Hindlimb muscle (tissue), 1 donor: ENCODE results near the gene LIPT2. TPM values are rescaled to one million over a fixed set of nuclear protein-coding genes. Genes with fewer than 3 reads are reported as not detected.

Experiments
- DNase-seq: peaks from one replicate; pipeline ENCODE4 v3.0.0-alpha.2; 2013
- polyA plus RNA-seq: library from polyadenylated mRNA; unstranded; fragments of 120-200 nt; gene quantifications from one replicate; pipeline ENCODE4 v1.2.1, GENCODE V29; 2013; ENCODE audit not compliant: insufficient read length

LIPT2 gene
- polyA plus RNA-seq, 1 donor, result 3.1 TPM

DNA sequence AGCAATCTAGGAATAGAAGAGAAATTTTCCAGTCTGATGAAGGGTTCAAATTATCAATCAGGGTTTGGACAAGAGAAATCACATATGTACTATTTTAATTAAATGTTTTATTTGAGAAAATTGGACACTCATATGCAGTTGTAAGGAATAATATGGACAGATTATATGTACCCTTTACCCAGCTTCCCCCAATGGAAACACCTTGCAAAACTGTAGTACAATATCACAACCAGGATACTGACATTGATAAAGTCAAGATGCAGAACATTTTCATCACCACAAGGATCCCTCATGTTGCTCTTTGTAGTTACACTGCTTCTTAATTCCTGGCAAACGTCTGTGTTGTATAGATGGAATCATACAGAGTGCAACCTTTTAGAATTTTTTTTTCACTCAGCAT, 1.4 kb upstream of the LIPT2 start:
- no peak for DNase-seq

GRCh38 chr11:74493791-74494630, 487 bp upstream of the LIPT2 start:
- no peak for DNase-seq

GRCh38 chr11:74492084-74492483, 1.4 kb downstream of the LIPT2 start:
- DNase-seq, result no peak

- DNase-seq, result no peak
Measured at GRCh38 chr11:74490941-74491340, 2.6 kb downstream of the LIPT2 start.

GRCh38 chr11:74487875-74488274, 5.6 kb downstream of the LIPT2 start:
- DNase-seq, result no peak

DNA sequence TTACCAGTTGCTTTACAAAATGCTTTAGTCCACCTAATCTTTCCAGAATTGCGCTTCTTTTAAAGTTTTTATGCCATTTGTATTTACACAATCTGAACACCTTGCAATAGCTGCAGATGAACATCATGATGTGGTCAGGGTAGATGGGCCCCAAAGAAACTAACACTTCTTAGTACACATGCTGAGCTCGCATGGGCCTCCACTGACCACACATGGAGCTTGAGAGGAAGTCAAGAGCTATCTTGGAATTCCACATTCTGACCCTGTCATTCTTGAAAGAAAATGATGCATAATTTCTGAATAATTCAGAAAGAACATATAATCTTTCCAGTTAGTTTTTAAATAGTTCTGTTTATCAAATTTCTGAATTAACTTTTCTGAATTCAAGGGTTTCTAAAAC, 7.7 kb downstream of the LIPT2 start:
- no peak for DNase-seq

DNA sequence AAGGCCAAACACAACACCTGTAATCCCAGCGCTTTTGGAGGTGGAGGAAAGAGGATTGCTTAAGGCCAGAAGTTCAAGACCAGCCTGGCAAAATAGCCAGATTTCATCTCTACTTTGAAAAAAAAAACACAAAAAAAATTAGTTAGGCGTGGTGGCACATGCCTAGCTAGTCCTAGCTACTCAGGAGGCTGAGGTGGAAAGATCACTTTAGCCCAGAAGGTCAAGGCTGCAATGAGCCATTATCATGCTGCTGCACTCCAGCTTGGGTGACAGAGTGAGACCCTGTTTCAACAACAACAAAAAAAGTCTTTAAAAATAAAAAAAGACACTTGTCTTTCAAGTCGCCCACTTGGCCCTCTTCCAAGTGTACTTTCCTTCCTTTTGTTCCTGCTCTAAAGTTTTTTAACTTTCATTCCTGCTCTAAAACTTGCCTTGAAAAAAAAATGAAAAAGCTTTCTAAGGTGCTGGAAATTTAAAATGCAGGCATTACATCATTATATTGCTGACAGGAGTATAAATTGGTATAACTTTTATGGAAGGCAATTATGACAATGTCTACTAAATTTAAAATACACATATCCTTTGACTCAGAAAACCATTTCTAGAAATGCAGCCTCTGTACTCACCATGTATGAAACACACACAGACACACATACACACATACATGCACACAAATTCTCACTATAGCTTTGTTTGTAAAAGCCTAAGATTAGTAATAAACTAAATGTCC, 12.7 kb downstream of the LIPT2 start:
- no peak for DNase-seq

- DNase-seq, result no peak
Measured at GRCh38 chr11:74479732-74480123, 13.8 kb downstream of the LIPT2 start.

DNA sequence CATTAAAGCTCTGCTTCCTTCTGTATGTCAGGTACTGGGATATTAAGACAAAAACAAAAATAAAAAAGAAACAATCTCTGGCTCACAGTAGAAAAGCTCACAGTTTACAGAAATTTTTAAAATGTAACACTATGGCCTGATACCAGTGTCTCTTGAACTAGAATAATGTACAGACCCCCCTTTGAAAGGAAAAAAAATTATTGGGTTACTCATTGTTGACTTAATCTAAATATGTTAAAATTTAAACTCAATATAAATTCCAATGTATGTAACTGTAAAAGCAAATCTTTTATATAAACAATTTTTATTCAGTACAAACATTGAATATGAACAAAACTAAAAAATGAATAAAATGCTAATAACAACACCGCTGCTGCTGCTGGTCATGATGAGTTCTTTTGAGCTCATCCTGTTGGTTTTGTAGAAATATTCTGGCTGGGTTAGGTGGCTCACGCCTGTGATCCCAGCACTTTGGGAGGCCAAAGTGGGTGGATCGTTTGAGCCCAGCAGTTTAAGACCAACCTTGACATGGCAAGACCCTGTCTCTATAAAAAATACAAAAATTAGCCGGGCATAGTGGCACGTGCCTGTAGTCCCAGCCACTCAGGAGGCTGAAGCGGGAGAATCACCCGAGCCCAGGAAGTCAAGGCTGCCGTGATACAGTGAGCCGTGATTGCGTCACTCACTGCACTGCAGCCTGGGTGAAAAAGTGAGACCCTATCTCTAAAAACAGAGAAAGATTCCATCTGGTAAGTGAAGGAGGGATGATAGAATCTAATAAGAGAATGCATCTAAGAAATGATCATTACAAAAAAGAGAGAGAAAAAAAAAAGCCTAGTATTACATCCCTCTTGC, 14.4 kb downstream of the LIPT2 start:
- no peak for DNase-seq

DNA sequence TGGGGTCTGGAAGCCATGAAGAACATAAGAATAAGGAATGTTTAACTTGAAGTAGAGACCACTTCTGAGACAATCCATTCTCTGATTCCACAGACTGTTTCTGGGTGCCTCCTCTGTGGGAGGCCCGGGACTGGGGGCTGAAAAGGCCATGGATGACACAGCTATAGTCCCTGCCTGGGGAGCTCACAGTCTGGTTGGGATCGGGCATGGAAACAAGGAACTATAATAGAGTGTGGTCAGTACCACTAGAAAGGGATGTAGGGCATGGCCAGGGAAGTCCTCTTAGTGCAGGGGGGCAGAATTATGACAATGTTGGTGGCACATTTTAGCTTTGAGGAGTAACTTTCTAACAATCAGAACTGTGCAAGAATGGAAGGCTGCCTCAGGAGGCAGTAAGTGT, 17.0 kb downstream of the LIPT2 start:
- DNase-seq, result no peak

DNA sequence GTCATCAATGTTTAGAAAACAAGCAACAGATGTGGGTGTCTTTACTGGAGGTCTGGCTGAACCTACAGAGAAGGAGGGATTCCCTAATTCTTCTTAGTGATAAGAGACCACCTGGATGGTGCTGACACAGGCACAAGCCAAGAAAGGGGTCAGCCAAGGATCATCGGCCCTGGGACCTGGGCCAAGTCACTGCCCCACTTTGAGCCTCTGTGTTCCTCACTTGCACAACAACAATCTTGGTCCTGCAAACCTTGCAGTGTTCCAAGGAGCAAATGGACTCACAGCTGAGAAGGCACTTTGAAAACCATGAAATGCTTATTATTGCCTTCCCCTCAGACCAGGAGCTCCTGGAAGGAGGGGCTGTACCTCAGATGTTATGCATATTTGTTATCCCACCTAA, 19.2 kb downstream of the LIPT2 start:
- DNase-seq, result no peak

DNA sequence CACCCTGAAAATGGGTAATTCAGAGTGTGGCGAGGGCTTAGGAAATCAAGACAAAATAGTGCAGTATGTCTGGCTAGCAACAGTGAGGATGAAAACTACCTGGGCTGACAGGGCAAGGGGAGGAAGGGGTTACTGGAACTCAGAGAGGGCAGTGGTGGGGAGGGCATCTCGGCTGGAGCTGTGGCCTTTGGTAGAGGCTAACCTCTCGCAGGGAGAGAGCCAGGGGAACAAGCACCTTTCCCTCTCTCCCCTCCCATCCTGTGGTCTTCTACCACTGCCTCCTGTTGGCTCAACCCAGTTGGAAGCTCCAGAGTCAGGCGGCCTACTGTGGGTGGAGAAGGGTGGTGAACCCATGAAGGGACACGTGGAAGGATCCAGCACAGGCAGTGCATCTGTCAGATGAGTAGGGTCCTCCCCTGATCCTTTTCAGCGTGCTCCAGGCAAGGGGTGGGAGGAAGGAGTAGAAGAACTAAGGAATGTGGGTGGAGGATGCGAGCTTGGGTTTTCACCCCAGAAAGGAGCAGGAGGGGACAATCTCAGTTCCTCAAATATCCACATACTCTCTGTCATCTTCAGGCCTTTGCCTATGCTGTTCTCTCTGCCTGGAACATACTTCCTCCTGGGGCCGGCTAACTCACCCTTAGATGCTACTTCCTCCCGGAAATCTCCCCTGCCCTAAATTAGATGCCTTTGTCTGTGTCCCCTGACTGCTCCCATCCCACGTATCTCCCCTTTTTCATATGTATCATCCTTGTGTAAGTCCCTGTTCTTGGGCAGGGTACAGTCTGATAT, 19.9 kb downstream of the LIPT2 start:
- no peak for DNase-seq

DNA sequence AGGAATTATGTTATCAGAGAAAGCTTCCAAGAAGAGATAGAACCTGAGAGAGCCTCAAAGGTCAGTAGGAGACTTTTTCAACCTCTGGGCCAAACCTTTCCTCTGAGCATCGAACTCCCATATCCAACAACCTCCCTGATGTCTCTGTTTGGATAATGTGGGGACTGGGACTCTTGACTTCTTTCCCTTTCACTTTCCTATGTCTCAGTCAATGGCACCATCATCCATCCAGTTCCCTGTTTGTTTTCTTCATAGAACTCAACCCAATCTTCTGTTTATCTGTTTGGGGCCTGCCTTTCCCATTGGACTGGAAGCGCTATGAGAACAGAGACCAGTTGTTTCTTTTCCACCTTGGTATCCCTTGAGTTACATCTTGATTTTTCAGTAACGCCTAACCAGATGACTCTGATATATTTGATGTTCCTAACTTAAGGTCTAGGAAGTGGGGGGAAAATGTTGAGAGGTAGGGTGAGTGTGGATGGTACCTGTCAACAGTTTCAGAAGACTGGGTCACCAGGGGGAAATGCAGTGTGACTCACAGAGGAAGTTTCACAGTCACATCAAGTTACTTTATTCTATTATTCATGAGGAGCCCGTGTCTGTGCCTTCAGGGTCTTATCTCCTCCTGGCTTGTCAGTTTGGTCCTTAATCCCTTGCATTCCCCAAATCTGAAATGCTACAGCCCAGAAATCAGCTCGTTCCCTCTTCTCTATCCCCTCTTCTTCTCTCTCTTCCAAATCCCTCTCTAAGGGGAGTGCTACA, 21.7 kb downstream of the LIPT2 start:
- no peak for DNase-seq

DNA sequence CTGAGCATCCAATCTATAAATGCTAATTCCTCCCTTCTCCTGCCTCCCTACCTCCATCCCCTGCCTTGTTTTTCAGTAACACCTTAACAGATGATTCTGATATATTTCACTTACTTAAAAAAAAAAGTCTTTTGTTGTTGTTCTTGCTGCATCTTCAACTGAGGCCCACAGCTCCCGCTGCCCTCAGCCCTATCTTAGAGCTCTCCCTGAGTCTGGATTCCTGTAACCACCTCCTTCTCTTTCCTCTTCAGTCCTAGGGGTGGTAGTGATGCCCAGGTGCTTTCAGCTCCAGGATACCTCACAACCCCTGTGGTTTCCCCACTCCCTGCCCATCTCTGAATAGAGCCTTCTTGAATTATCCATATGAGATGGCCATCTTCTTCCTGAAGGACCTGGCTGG, 22.5 kb downstream of the LIPT2 start:
- DNase-seq, result no peak

DNA sequence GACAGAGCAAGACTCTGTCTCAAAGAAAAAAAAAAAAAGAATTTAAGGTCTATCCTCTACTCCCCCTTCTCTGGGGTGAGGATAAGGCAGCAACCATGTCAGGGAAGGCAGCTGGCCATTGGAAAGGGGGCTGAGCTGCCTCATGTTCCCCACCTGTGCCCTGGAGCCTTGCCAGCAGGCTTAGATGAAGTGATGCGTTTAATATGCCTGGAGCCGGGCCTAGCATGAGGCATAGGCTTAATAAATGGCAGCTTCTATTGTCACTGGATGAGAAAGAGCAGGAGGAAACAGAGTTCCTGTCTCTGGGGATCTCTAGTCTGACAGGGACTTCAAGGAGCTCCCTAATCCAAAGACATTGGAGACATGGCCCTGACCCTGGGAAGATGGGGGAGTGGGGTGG, 23.0 kb downstream of the LIPT2 start:
- no peak for DNase-seq

- DNase-seq, result no peak
Measured at GRCh38 chr11:74468936-74469335, 24.6 kb downstream of the LIPT2 start.

- DNase-seq, result no peak
Measured at GRCh38 chr11:74468521-74468920, 25.0 kb downstream of the LIPT2 start.

GRCh38 chr11:74468058-74468457, 25.5 kb downstream of the LIPT2 start:
- no peak for DNase-seq

DNA sequence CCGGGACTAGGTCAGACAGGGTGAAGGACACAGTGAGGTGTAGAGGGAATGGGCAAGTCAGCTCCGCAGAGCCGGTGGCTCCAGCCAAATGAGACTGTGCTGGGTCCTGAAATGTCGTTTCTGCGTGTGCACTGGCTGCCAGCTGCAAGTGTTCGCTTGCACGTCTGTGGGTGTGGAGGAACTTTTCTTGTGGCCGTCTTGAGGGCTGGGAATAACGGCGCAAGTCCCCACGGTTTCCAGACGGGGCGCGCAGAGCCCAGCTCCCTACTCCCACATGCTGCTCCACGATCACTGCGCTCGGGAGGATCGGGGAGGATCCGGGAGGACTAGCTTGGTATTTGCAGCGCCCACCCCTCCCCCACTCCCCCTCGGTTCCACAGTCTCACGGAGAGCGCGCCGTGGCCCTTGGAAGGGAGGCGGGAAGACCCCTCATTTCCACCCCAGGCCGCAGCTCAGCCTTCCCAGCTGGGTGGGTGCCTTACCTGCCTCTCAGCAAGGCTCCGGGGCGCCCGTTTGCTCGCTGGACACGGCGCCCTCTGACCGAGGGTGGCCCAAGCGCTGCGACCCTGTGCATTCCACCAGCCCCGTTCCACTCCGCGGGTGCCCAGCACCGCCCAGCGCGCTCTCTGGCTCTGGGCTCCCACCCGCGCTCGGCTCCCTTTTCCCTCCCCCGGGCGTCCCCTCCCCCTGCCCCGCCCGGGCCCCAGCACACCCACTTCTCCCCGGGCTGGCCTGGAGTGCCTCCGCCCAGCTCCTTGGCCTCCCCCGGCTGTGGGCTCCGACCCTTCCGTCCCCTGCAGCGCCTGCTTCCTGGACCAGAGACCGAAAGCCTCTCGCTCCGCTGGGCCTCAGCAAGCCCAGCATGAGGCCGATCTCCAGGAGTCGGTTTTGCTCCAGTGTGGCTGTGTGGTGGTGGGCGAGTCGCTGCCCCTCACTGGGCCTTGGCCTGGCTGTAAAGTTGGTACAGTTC, 26.3 kb downstream of the LIPT2 start, which contains the start of gene KCNE3:
KCNE3 (minus strand) TSS at position 634 of the 970 bp plus-strand sequence. CDS start 9,986 bp downstream, outside the sequence.
- DNase-seq, result peak; percentile 26

DNA sequence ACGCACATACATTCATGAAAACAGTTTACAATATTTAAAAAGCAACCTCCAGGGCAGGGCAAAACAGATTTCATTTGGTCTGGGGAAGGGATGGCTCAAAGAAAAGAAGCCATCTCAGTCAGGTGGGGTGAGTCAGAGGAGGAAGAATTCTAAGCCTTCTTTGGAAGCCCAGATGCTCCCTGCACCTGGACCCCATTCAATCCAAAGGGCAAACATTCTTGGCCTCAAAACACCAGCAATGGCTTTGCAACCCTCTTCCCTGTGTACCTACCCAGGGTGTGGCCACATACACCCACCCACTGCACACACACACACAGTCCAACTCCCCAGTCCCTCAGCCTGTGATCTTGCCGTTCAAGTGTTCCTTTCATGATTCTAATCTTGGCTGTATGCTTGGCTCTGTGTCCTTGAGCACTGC, 28.2 kb downstream of the LIPT2 start:
- no peak for DNase-seq
